ENCODE data around the gene CLASP2. TPM values are rescaled to one million over a fixed set of nuclear protein-coding genes. Genes with fewer than 3 reads are reported as not detected.

The CLASP2 gene
- total and polyA plus RNA-seq, 9 donors = 14.5 to 71.2 (median 66.0) TPM

DNA sequence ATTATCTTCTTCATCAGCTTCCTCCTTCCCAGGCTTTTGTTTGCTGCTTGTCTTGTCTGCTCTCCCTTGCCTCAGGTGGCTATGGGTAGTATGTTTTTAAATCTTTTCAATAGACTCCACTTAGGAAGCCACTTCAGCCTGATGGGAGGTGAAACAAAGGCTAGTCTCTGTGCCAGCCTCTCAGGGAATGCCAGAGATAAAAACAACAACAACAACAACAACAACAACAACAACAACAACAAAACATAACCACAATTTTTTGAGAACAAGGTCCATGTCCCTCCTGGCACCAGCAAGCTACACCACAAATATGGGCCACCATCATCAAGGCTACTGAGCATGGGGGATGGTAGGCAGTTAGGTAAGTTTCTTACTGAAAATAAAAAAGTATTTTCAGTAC, 213.0 kb downstream of the CLASP2 start:
- Histone ChIP-seq H3K27ac (no peak overlapping the region), H3K27me3 (no peaks in the 10 kb centered on the region), H3K9me3 (no peaks in the 10 kb centered on the region), H3K4me3 (no peak overlapping the region), H3K36me3 (no peaks in the 10 kb centered on the region), H3K4me1 (ENCODE audit: insufficient read depth) (no peaks in the 10 kb centered on the region)
- TF ChIP-seq CTCF (IDR thresholded peaks at IDR 0.05) = no peak
- TF ChIP-seq POLR2A (IDR thresholded peaks at IDR 0.05) = no peak
- TF ChIP-seq EP300 (IDR thresholded peaks at IDR 0.05) = no peak
- no peak for DNase-seq
- intact Hi-C loops (cut with DNase I) = no loop called here

DNA sequence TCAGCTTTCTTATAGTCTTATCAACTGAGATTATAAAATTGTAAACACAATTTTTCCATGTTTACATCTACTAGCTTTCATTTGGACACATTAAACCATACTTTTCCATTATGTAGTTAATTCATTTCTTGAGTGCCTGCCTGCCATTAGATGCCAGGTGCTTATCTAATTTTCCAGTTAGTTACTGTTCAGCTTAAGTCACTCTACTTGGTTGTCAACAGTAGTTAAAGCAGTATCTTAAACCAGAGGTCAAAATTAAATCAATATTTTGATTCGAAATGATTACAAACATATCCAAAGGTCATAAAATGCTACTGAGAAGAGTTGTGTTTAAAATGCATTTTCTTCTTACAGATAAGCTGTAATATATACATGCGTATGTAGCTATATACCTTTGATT, 221.6 kb downstream of the CLASP2 start:
- WGBS, 3 donors = 68 to 97% (median 95%) methylated on average over 2 of the region's 2 CpGs
- Histone ChIP-seq H3K4me3 (no peak overlapping the region), H3K27ac (no peak overlapping the region), H3K9me3 (no peaks in the 10 kb centered on the region), H3K4me1 (ENCODE audit: insufficient read depth) (no peaks in the 10 kb centered on the region), H3K36me3 (no peaks in the 10 kb centered on the region), H3K27me3 (no peaks in the 10 kb centered on the region)
- intact Hi-C loops (cut with DNase I) = no loop called here
- TF ChIP-seq CTCF (IDR thresholded peaks at IDR 0.05) (no peak), EP300 (IDR thresholded peaks at IDR 0.05) (no peak), POLR2A (IDR thresholded peaks at IDR 0.05) (no peak)
- no peak for DNase-seq

DNA sequence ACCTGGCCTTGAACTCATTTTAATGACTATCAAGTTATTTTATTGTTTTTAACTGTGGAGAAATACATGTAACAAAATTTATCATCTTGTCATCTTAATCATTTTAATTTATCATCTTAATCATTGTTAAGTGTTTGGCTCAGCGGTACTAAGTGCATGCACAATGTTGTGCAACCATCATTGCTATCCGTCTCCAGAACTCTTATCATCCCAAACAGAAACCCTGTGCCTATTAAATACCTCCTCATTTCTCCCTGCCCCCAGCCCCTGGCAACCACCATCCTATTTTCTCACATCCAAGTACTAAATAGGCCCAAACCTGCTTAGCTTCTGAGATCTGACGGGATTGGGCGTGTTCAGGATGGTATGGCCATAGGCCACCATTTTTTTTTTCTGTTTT, 226.3 kb downstream of the CLASP2 start:
- intact Hi-C loops (cut with DNase I) = no loop called here
- H3K27me3 ChIP-seq = no peaks in the 10 kb centered on the region
- 83 to 94% (median 90%) methylated on average over 4 of the region's 4 CpGs for WGBS, 3 donors
- no peaks in the 10 kb centered on the region for H3K36me3 ChIP-seq
- no peak overlapping the region for H3K27ac ChIP-seq
- no peaks in the 10 kb centered on the region for H3K4me1 ChIP-seq (ENCODE audit: insufficient read depth)
- H3K4me3 ChIP-seq = no peak overlapping the region
- no peak for DNase-seq
- TF ChIP-seq POLR2A (IDR thresholded peaks at IDR 0.05) (no peak), CTCF (IDR thresholded peaks at IDR 0.05) (no peak), EP300 (IDR thresholded peaks at IDR 0.05) (no peak)
- H3K9me3 ChIP-seq = no peaks in the 10 kb centered on the region

- H3K4me1 ChIP-seq (ENCODE audit: insufficient read depth) = no peaks in the 10 kb centered on the region
- no peaks in the 10 kb centered on the region for H3K9me3 ChIP-seq
- intact Hi-C loops (cut with DNase I) = no loop called here
Observed at GRCh38 chr3:33490641-33491241, 227.3 kb downstream of the CLASP2 start.

More at GRCh38 chr3:33490641-33491241, 227.3 kb downstream of the CLASP2 start:
- TF ChIP-seq EP300 (IDR thresholded peaks at IDR 0.05) (no peak), POLR2A (IDR thresholded peaks at IDR 0.05) (no peak), CTCF (IDR thresholded peaks at IDR 0.05) (no peak)
- Histone ChIP-seq H3K4me3 (no peak overlapping the region), H3K36me3 (no peaks in the 10 kb centered on the region), H3K27ac (no peak overlapping the region), H3K27me3 (no peaks in the 10 kb centered on the region)
- no peak for DNase-seq
